GM18868 (cell line): ENCODE results near the gene SHC2.
"Not testable (repeated sequence)": the region's sequence is repeated elsewhere in the genome, so short reads cannot be mapped to it uniquely, and the experiment has no call there.

Experiments used
- ATAC-seq: cut with Tn5 transposase; IDR thresholded peaks from one replicate; pipeline ENCODE4 v1.9.1; 2021; ENCODE audit warnings: mild to moderate bottlenecking, moderate library complexity; ENCODE audit not compliant: unreplicated experiment

The SHC2 gene

GRCh38 chr19:493391-494170, 32.7 kb upstream of the SHC2 start:
- ATAC-seq = no peak

GRCh38 chr19:492091-492531, 31.3 kb upstream of the SHC2 start:
- ATAC-seq = no peak

- ATAC-seq = no peak
Observed at GRCh38 chr19:491146-491741, 30.4 kb upstream of the SHC2 start.

GRCh38 chr19:489418-490196, 28.8 kb upstream of the SHC2 start:
- no peak for ATAC-seq

- ATAC-seq = peak; percentile 59
Observed at GRCh38 chr19:488505-489417, 27.9 kb upstream of the SHC2 start.

- ATAC-seq = no peak
Observed at GRCh38 chr19:485583-486236, 24.9 kb upstream of the SHC2 start.

- no peak for ATAC-seq
Observed at GRCh38 chr19:485077-485476, 24.2 kb upstream of the SHC2 start.

GRCh38 chr19:484494-484893, 23.7 kb upstream of the SHC2 start:
- no peak for ATAC-seq

- ATAC-seq = no peak
Observed at GRCh38 chr19:483332-484072, 22.7 kb upstream of the SHC2 start.

- ATAC-seq = no peak
Observed at GRCh38 chr19:482186-483041, 21.6 kb upstream of the SHC2 start.

GRCh38 chr19:481100-481499, 20.3 kb upstream of the SHC2 start:
- ATAC-seq = not testable (repeated sequence)

GRCh38 chr19:480016-480855, 19.4 kb upstream of the SHC2 start:
- no peak for ATAC-seq

- no peak for ATAC-seq
Observed at GRCh38 chr19:478976-479375, 18.1 kb upstream of the SHC2 start.

- no peak for ATAC-seq
Observed at GRCh38 chr19:478236-478903, 17.5 kb upstream of the SHC2 start.

GRCh38 chr19:475360-475759, 14.5 kb upstream of the SHC2 start:
- ATAC-seq = no peak

- no peak for ATAC-seq
Observed at GRCh38 chr19:474126-475078, 13.6 kb upstream of the SHC2 start.
